Purkinje cell (primary cell): ENCODE data around the gene SRD5A1. TPM values are rescaled to one million over a fixed set of nuclear protein-coding genes. Genes with fewer than 3 reads are reported as not detected.

Experiments
- polyA plus RNA-seq: library from polyadenylated mRNA; unstranded; fragments of >200 nt; fragmentation: Nextera tagmentation; gene quantifications from 2 replicates; pipeline ENCODE4 v1.2.1, GENCODE V29; 2014

SRD5A1 gene
- polyA plus RNA-seq: 17.3 and 23.4 TPM in 2 replicates

GRCh38 chr5:6632888-6633468, at the start of gene SRD5A1, which contains the start of gene NSUN2:
Gene SRD5A1 (plus strand): TSS chr5:6633440. CDS start chr5:6633577, 137 bp downstream.
Gene NSUN2 (minus strand): TSS chr5:6633044. CDS start chr5:6632979, 65 bp downstream.

GRCh38 chr5:6713274-6714225, 80.3 kb downstream of the SRD5A1 start, which contains the start of gene TENT4A:
Gene TENT4A (plus strand): TSS chr5:6713432. CDS start chr5:6713984, 552 bp downstream.

Other genes starting within 250 kb of the SRD5A1 start
- 32.3 and 36.3 TPM in 2 replicates for gene UBE2QL1, start 184.6 kb upstream of the SRD5A1 start, polyA plus RNA-seq
- 7.0 and 11.1 TPM in 2 replicates for gene NSUN2, start 396 bp upstream of the SRD5A1 start, polyA plus RNA-seq
- 0.95 and 2.8 TPM in 2 replicates for gene TENT4A, start 80.0 kb downstream of the SRD5A1 start, polyA plus RNA-seq